ENCODE results near the gene HECTD4. TPM values are rescaled to one million over a fixed set of nuclear protein-coding genes. Genes with fewer than 3 reads are reported as not detected.

Gene HECTD4
- total and polyA plus RNA-seq, 2 experiments from 2014 or later: 25.7 to 36.9 TPM

DNA sequence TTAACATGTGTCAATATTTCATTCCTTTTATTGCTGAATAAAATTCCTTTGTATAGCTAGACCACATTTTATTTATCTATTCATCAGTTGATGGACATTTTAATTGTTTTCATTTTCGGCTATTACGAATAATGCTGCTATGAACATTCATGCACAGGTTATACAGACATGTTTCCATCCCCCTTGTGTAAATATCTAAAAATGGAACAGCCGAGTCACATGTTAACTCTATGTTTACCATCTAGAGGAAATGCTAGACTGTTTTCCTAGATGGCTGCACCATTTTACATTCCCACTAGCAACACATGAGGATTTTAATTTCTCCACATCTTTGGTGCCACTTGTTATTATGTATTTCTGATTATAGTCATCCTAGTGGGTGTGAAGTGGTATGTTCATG lies 49.2 kb downstream of the HECTD4 start:
- H3K9me3 Mint-ChIP-seq: no peaks in the 10 kb centered on the region
- TF ChIP-seq JUNB (IDR thresholded peaks at IDR 0.05; ENCODE audit: unreplicated experiment) (no peak), ZNF331 (CRISPR knock-in tag; IDR thresholded peaks at IDR 0.05; ENCODE audit: low read depth) (no peak), EZH2phosphoT487 (IDR thresholded peaks at IDR 0.05; ENCODE audit: unreplicated experiment) (no peak), STAT1 (IDR thresholded peaks at IDR 0.05; ENCODE audit: unreplicated experiment) (no peak), ZNF114 (CRISPR knock-in tag; IDR thresholded peaks at IDR 0.05) (no peak), POLR2AphosphoS5 (IDR thresholded peaks at IDR 0.05; ENCODE audit: low read depth) (no peak), NANOG (IDR thresholded peaks at IDR 0.05; ENCODE audit: borderline replicate concordance) (no peak), CREB1 (CRISPR knock-in tag; IDR thresholded peaks at IDR 0.05; ENCODE audit: low read depth) (no peak), EZH2 (IDR thresholded peaks at IDR 0.05; ENCODE audit: low read depth, unreplicated experiment) (no peak)
- TF ChIP-seq, protein P1, sequence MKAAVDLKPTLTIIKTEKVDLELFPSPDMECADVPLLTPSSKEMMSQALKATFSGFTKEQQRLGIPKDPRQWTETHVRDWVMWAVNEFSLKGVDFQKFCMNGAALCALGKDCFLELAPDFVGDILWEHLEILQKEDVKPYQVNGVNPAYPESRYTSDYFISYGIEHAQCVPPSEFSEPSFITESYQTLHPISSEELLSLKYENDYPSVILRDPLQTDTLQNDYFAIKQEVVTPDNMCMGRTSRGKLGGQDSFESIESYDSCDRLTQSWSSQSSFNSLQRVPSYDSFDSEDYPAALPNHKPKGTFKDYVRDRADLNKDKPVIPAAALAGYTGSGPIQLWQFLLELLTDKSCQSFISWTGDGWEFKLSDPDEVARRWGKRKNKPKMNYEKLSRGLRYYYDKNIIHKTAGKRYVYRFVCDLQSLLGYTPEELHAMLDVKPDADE (IDR thresholded peaks at IDR 0.05): no peak
- TF ChIP-seq, protein P2, sequence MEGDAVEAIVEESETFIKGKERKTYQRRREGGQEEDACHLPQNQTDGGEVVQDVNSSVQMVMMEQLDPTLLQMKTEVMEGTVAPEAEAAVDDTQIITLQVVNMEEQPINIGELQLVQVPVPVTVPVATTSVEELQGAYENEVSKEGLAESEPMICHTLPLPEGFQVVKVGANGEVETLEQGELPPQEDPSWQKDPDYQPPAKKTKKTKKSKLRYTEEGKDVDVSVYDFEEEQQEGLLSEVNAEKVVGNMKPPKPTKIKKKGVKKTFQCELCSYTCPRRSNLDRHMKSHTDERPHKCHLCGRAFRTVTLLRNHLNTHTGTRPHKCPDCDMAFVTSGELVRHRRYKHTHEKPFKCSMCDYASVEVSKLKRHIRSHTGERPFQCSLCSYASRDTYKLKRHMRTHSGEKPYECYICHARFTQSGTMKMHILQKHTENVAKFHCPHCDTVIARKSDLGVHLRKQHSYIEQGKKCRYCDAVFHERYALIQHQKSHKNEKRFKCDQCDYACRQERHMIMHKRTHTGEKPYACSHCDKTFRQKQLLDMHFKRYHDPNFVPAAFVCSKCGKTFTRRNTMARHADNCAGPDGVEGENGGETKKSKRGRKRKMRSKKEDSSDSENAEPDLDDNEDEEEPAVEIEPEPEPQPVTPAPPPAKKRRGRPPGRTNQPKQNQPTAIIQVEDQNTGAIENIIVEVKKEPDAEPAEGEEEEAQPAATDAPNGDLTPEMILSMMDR (conservative IDR thresholded peaks at IDR 0.05; ENCODE audit: low read depth in 2 of 2): no peak
- TF ChIP-seq, protein P3, sequence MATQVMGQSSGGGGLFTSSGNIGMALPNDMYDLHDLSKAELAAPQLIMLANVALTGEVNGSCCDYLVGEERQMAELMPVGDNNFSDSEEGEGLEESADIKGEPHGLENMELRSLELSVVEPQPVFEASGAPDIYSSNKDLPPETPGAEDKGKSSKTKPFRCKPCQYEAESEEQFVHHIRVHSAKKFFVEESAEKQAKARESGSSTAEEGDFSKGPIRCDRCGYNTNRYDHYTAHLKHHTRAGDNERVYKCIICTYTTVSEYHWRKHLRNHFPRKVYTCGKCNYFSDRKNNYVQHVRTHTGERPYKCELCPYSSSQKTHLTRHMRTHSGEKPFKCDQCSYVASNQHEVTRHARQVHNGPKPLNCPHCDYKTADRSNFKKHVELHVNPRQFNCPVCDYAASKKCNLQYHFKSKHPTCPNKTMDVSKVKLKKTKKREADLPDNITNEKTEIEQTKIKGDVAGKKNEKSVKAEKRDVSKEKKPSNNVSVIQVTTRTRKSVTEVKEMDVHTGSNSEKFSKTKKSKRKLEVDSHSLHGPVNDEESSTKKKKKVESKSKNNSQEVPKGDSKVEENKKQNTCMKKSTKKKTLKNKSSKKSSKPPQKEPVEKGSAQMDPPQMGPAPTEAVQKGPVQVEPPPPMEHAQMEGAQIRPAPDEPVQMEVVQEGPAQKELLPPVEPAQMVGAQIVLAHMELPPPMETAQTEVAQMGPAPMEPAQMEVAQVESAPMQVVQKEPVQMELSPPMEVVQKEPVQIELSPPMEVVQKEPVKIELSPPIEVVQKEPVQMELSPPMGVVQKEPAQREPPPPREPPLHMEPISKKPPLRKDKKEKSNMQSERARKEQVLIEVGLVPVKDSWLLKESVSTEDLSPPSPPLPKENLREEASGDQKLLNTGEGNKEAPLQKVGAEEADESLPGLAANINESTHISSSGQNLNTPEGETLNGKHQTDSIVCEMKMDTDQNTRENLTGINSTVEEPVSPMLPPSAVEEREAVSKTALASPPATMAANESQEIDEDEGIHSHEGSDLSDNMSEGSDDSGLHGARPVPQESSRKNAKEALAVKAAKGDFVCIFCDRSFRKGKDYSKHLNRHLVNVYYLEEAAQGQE (IDR thresholded peaks at IDR 0.05; ENCODE audit: unreplicated experiment): no peak
- TF ChIP-seq, protein P4, sequence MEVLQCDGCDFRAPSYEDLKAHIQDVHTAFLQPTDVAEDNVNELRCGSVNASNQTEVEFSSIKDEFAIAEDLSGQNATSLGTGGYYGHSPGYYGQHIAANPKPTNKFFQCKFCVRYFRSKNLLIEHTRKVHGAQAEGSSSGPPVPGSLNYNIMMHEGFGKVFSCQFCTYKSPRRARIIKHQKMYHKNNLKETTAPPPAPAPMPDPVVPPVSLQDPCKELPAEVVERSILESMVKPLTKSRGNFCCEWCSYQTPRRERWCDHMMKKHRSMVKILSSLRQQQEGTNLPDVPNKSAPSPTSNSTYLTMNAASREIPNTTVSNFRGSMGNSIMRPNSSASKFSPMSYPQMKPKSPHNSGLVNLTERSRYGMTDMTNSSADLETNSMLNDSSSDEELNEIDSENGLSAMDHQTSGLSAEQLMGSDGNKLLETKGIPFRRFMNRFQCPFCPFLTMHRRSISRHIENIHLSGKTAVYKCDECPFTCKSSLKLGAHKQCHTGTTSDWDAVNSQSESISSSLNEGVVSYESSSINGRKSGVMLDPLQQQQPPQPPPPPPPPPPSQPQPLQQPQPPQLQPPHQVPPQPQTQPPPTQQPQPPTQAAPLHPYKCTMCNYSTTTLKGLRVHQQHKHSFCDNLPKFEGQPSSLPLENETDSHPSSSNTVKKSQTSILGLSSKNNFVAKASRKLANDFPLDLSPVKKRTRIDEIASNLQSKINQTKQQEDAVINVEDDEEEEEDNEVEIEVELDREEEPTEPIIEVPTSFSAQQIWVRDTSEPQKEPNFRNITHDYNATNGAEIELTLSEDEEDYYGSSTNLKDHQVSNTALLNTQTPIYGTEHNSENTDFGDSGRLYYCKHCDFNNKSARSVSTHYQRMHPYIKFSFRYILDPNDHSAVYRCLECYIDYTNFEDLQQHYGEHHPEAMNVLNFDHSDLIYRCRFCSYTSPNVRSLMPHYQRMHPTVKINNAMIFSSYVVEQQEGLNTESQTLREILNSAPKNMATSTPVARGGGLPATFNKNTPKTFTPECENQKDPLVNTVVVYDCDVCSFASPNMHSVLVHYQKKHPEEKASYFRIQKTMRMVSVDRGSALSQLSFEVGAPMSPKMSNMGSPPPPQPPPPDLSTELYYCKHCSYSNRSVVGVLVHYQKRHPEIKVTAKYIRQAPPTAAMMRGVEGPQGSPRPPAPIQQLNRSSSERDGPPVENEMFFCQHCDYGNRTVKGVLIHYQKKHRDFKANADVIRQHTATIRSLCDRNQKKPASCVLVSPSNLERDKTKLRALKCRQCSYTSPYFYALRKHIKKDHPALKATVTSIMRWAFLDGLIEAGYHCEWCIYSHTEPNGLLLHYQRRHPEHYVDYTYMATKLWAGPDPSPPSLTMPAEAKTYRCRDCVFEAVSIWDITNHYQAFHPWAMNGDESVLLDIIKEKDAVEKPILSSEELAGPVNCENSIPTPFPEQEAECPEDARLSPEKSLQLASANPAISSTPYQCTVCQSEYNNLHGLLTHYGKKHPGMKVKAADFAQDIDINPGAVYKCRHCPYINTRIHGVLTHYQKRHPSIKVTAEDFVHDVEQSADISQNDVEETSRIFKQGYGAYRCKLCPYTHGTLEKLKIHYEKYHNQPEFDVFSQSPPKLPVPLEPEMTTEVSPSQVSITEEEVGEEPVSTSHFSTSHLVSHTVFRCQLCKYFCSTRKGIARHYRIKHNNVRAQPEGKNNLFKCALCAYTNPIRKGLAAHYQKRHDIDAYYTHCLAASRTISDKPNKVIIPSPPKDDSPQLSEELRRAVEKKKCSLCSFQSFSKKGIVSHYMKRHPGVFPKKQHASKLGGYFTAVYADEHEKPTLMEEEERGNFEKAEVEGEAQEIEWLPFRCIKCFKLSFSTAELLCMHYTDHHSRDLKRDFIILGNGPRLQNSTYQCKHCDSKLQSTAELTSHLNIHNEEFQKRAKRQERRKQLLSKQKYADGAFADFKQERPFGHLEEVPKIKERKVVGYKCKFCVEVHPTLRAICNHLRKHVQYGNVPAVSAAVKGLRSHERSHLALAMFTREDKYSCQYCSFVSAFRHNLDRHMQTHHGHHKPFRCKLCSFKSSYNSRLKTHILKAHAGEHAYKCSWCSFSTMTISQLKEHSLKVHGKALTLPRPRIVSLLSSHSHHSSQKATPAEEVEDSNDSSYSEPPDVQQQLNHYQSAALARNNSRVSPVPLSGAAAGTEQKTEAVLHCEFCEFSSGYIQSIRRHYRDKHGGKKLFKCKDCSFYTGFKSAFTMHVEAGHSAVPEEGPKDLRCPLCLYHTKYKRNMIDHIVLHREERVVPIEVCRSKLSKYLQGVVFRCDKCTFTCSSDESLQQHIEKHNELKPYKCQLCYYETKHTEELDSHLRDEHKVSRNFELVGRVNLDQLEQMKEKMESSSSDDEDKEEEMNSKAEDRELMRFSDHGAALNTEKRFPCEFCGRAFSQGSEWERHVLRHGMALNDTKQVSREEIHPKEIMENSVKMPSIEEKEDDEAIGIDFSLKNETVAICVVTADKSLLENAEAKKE (CRISPR knock-in tag; IDR thresholded peaks at IDR 0.05): no peak
- Histone ChIP-seq H3K79me2 (replicated peaks; ENCODE audit: insufficient read depth) (peaks cover 33% of the 10 kb centered on the region), H3K27me3 (ENCODE audit: insufficient read depth) (no peaks in the 10 kb centered on the region), H3K4me3 (no peak overlapping the region), H3K4me1 (ENCODE audit: insufficient read depth) (no peaks in the 10 kb centered on the region; the same call in 1 of the 2 replicates), H2AFZ (no peak overlapping the region), H3F3A (replicated peaks; ENCODE audit: low read depth) (no peaks in the 10 kb centered on the region), H3K4me2 (no peak overlapping the region), H3K27ac (ENCODE audit: low read depth) (no peak overlapping the region), H3K9me2 (ENCODE audit: insufficient read depth) (no peaks in the 10 kb centered on the region), H4K20me1 (replicated peaks; ENCODE audit: insufficient read depth) (no peaks in the 10 kb centered on the region; the same call in 1 of the 2 replicates), H3K36me3 (ENCODE audit: insufficient read depth) (no peaks in the 10 kb centered on the region)
- H3K36me3 Mint-ChIP-seq (ENCODE audit: low read depth): no peaks in the 10 kb centered on the region
- H3K27me3 Mint-ChIP-seq (ENCODE audit: insufficient read depth, low read depth, poor library complexity): no peaks in the 10 kb centered on the region
- ATAC-seq (no peak), DNase-seq (ENCODE audit: low spot score) (no peak)
- H3K4me1 Mint-ChIP-seq: no peaks in the 10 kb centered on the region
- H3K4me3 Mint-ChIP-seq: no peak overlapping the region
- H3K27ac Mint-ChIP-seq: no peak overlapping the region

All from GM23338 (cell line).